Measurements from ENCODE around the gene PRR19.

DNA sequence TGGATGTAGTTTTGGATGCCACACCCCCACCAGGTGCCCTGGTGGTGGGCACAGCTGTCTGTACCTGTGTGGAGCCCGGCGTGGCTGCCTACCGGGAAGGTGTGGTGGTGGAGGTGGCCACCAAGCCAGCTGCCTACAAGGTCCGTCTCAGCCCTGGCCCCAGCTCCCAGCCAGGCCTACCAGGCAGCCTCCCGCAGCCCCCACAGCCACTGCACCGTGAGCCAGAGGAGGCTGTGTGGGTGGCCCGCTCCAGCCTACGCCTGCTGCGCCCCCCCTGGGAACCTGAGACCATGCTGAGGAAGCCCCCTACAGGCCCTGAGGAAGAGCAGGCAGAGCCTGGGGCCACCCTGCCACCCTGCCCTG, 29.4 kb upstream of the PRR19 start:
- TF ChIP-seq, protein P1, sequence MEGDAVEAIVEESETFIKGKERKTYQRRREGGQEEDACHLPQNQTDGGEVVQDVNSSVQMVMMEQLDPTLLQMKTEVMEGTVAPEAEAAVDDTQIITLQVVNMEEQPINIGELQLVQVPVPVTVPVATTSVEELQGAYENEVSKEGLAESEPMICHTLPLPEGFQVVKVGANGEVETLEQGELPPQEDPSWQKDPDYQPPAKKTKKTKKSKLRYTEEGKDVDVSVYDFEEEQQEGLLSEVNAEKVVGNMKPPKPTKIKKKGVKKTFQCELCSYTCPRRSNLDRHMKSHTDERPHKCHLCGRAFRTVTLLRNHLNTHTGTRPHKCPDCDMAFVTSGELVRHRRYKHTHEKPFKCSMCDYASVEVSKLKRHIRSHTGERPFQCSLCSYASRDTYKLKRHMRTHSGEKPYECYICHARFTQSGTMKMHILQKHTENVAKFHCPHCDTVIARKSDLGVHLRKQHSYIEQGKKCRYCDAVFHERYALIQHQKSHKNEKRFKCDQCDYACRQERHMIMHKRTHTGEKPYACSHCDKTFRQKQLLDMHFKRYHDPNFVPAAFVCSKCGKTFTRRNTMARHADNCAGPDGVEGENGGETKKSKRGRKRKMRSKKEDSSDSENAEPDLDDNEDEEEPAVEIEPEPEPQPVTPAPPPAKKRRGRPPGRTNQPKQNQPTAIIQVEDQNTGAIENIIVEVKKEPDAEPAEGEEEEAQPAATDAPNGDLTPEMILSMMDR (IDR thresholded peaks at IDR 0.05): no peak
- TF ChIP-seq EZH2 (IDR thresholded peaks at IDR 0.05; ENCODE audit: borderline replicate concordance, insufficient read depth, low read depth, low read length, poor library complexity, severe bottlenecking): no peak

Measured in B cell (primary cell).